HG02571 (cell line): ENCODE results near the gene DEPDC1B.
"Not testable (repeated sequence)": the region's sequence is repeated elsewhere in the genome, so short reads cannot be mapped to it uniquely, and the experiment has no call there.

Experiments
- ATAC-seq: cut with Tn5 transposase; IDR thresholded peaks from one replicate; pipeline ENCODE4 v1.9.1; 2021; ENCODE audit warnings: mild to moderate bottlenecking, moderate library complexity; ENCODE audit not compliant: unreplicated experiment

Gene DEPDC1B

GRCh38 chr5:60651872-60652620 lies 47.9 kb downstream of the DEPDC1B start:
- no peak for ATAC-seq

GRCh38 chr5:60649288-60649917 lies 50.6 kb downstream of the DEPDC1B start:
- no peak for ATAC-seq

- ATAC-seq = no peak
These were observed 51.8 kb downstream of the DEPDC1B start for GRCh38 chr5:60648175-60648574.

- ATAC-seq = no peak
These were observed 59.1 kb downstream of the DEPDC1B start for GRCh38 chr5:60640901-60641300.

GRCh38 chr5:60639544-60639943 lies 60.4 kb downstream of the DEPDC1B start:
- ATAC-seq = no peak

GRCh38 chr5:60638300-60638699 lies 61.7 kb downstream of the DEPDC1B start:
- ATAC-seq = no peak

- no peak for ATAC-seq
These were observed 63.3 kb downstream of the DEPDC1B start for GRCh38 chr5:60636644-60637043.

- no peak for ATAC-seq
These were observed 64.0 kb downstream of the DEPDC1B start for GRCh38 chr5:60636001-60636400.

GRCh38 chr5:60634051-60634450 lies 65.9 kb downstream of the DEPDC1B start:
- no peak for ATAC-seq

GRCh38 chr5:60633341-60633740 lies 66.6 kb downstream of the DEPDC1B start:
- no peak for ATAC-seq

- ATAC-seq = no peak
These were observed 67.8 kb downstream of the DEPDC1B start for GRCh38 chr5:60632153-60632552.

GRCh38 chr5:60630836-60631235 lies 69.1 kb downstream of the DEPDC1B start:
- ATAC-seq = no peak

- no peak for ATAC-seq
These were observed 69.8 kb downstream of the DEPDC1B start for GRCh38 chr5:60630179-60630578.

- not testable (repeated sequence) for ATAC-seq
These were observed 75.1 kb downstream of the DEPDC1B start for GRCh38 chr5:60624875-60625274.

GRCh38 chr5:60620752-60621151 lies 79.2 kb downstream of the DEPDC1B start:
- ATAC-seq = not testable (repeated sequence)

GRCh38 chr5:60613826-60614225 lies 86.1 kb downstream of the DEPDC1B start:
- ATAC-seq = no peak

GRCh38 chr5:60611099-60611740 lies 88.7 kb downstream of the DEPDC1B start:
- no peak for ATAC-seq

- no peak for ATAC-seq
These were observed 95.2 kb downstream of the DEPDC1B start for GRCh38 chr5:60604771-60605170.

GRCh38 chr5:60598424-60598823 lies 101.5 kb downstream of the DEPDC1B start:
- ATAC-seq = peak; percentile 44

GRCh38 chr5:60597572-60598320 lies 102.2 kb downstream of the DEPDC1B start:
- peak; percentile 71 for ATAC-seq

- ATAC-seq = no peak
These were observed 105.1 kb downstream of the DEPDC1B start for GRCh38 chr5:60594715-60595477.
